GM19035 (cell line): ENCODE data around the gene CYP19A1.

Experiments used
- ATAC-seq: cut with Tn5 transposase; IDR thresholded peaks from one replicate; pipeline ENCODE4 v1.9.1; 2021; ENCODE audit not compliant: unreplicated experiment

CYP19A1 gene

GRCh38 chr15:51186891-51187290, 151.5 kb downstream of the CYP19A1 start:
- no peak for ATAC-seq

GRCh38 chr15:51186181-51186705, 152.2 kb downstream of the CYP19A1 start:
- ATAC-seq: no peak

GRCh38 chr15:51185213-51186159, 152.9 kb downstream of the CYP19A1 start:
- ATAC-seq: no peak

DNA sequence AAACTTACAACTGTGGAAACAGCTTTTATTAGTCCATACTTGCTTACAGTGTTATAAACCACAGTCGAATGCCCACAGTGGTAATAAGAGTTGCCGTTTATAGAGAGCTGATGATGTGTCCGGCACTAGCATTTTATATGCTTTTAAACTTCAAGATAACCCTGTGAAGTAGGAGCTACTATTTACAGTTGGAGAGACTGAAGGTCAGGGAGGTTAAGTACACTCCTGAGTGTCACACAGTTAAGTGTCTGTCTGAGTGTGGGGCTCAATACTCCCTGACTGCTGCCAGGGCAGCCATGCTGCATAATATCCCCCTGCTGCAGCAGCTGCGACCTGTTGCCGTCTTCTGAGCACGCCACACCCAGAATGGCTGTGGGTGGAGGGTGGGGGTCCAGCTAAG, 153.8 kb downstream of the CYP19A1 start:
- ATAC-seq: no peak

GRCh38 chr15:51183076-51183475, 155.3 kb downstream of the CYP19A1 start:
- no peak for ATAC-seq

DNA sequence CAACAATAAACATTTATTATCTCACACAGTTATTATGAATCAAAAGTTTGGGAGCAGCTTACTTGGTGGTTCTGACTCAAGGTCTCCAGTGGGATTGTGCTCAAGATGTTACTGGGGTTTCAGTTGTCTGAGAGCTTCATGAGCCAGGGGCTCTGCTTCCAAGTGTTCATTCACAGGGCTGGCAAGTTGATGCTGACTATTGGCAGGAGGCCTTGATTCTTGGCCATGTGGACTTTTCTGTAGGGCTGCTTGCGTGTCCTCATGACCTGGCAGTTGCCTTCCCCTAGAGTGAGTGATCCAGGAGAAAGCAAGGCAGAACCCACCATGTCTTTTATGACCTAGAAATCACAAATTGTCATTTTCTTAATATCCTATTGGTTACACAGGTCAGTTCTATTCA, 156.5 kb downstream of the CYP19A1 start:
- no peak for ATAC-seq

DNA sequence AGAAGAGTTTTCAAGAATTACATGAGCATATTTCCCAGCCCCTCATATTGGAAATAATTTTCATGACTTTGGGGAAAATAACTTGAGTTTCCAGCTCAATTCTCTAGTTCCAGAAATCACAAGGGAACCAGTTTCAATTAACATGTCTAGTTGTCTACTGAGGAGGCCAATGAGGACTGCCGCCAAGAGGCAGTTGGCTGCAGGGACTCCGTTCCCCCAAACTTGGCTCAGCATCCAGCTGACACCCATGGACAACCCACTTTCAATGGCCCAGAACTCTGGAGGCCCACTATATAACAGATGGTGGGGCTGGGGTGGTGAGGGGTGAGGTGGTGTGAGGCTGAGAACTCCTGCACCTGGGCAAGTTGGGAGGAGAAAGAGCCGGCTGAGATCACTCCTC, 157.2 kb downstream of the CYP19A1 start:
- no peak for ATAC-seq

DNA sequence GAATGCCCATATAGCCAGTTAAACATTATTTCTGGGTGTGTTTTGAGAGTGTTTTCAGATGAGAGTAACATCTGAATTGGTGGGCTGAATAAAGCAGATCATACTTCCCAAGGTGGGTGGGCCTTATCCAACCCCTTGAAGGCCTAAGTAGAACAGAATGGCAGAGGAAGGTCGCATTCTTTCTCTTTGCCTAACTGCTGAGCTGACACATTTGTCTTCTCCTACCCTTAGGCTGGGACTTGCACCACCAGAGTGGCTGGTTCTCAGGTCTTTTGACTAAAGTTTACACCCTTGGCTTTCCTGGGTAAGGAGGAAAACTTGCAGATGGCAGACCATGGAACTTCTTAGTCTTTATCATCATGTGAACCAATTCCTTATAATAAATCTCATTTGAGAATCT, 157.9 kb downstream of the CYP19A1 start:
- ATAC-seq: no peak

- no peak for ATAC-seq
These were observed 158.4 kb downstream of the CYP19A1 start for GRCh38 chr15:51180011-51180410.

- ATAC-seq: no peak
These were observed 166.2 kb downstream of the CYP19A1 start for GRCh38 chr15:51172193-51172592.

DNA sequence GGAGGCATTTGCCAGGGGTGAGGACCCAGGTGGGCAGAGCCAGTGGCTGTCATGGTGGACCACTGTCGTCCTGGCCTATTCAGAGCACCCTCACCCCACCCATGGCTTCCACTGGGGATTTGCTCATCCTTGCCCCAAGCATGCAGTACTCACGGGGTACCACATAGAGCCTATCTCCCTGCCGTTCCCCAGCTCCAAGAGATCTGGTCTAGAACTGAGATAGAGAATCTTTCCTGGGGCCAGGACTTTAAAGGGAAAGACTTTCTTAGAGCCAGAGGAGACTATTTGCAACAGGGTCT, 166.8 kb downstream of the CYP19A1 start:
- no peak for ATAC-seq

GRCh38 chr15:51170882-51171633, 167.3 kb downstream of the CYP19A1 start:
- no peak for ATAC-seq

DNA sequence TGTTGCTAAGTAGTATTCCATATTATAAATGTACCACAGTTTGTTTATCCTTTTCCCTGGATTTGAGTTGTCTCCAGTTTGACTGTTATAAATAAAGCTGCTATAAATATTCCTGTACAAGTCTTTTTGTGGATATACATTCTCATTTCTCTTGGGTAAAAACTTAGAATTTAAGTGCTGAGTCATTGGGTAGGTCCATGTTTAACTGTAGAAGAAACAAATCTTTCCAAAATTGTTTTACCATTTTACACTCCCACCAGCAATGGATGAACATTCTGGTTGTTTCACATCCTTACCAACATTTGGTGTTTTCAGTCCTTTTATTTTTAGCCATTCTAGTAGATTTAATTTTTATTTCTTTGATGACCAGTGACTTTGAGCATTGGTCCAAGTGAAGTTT, 169.7 kb downstream of the CYP19A1 start:
- ATAC-seq: no peak

DNA sequence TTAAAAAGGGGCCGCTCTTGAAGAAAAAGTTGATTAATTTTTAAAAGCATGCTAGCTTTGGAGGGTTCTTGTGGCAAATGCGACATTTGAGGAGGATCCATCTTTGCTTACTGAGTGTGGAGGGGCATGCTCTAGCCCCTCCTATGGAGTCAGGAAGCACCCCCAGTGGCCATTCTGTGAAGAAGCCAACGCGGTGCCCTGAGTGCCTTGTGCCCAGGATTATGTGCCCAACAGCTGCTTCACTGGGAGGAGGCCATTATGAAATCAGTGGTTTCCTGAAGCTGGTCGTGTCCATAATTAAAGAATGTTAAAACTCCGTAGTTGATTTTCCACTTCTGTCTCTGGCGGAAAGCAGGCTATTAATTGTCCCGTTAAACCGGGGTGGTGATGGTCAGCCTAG, 174.6 kb downstream of the CYP19A1 start:
- ATAC-seq: no peak

DNA sequence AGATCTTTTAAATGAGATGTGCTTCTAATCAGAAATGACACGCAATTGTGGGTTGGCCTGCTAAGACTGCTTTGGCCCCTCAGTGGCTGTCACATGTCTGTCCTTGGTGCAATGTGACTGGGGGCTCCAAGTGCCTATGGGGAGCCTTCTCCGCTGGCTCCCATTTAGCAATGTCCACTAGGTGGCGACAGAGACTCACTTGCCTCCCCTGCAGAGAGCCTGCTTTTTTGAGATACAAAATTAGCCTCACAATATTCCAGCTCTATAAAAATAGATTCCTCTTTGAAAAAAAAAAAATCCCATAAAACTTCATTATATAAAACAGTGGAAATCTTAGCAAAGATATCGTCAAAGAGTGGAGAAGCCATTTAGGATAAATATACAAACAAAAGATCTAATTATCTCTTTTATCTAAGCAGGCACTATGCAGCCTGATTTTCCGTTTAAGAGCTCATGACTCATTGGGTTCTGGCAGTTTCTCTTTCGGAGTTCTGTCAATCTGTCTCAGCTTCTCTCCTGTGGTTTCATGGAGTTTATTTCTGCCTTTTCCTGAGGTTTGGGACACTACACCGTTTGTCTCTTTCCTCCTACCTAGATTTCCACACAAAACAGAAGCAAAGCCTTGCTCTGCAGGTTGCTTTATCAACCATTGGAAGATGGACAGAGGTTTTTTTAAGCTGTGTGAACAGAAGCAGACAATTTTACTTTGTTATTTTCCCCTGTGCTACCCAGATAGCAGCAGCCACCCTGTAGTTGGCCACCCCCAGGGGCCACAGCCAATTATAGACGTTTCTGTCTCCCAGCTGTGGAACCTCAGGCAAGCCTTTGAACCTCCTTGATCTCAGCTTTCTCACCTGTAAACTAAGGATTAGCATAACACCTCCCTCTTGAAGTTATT, 175.3 kb downstream of the CYP19A1 start:
- ATAC-seq: peak; percentile 74

DNA sequence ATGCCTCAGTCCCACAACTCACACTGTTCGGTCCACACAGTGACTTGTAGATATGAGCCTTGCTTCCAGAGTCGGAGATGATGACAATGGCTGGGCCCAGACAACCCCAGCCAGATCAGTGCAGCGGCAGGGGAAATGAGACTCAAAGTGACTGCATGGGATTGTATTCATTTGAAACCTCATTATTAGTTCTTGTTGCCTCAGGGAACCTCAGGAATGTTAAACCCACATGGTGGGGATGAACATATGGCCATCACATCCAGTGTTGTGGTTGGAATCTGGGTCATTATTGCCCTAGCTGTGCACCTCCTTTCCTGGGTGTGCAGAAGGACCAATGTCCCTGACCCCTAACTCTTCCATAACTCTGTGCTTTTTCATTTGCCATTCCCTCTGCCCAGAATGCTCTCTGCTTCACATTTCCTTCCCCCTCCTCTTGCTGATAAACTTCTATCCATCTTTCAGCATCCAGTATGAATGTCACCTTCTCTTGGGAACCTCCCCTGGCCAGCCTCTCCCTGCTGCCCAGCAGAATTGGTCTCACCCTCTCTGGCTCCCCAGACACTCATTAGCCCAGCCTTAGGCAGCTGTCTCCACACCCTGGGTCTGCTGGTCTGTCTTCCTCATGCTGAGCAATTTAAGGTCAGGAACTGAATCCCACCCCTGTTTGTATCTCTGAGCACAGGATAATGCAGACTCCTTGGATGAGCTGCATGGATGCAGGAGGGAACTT, 176.7 kb downstream of the CYP19A1 start:
- ATAC-seq: no peak

DNA sequence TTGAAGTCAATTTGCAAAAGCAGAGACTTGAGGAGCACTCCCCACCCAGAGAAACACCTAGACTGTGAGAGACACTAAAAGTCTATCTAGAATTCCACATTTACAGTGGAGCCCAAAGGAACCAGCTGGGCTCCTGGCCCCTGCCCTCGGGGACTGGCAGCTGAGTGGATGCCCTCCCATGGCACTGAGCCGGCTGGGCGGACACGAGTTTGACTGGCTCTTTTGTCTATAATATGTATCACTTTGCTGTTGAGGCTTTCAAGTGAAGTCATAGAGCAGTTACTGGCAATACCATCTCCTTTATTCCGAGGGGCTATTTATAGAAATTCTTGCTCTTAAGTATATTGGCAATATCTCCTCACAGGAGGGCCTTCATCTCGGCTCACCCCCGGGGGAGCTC, 177.9 kb downstream of the CYP19A1 start:
- ATAC-seq: no peak
